Colonic mucosa (tissue), 4 donors: ENCODE data around the gene CFAP300. TPM values are rescaled to one million over a fixed set of nuclear protein-coding genes. Genes with fewer than 3 reads are reported as not detected.

Experiments
- DNase-seq: peaks from one replicate; pipeline ENCODE4 v3.0.0-alpha.2; 2020
- H3K27ac ChIP-seq: fragments of 200-600 bp; one replicate; pipeline ENCODE4 v1.8.0; 2021
- H3K27me3 ChIP-seq: fragments of 200-600 bp; one replicate; pipeline ENCODE4 v1.8.0; 2021
- H3K36me3 ChIP-seq: fragments of 200-600 bp; one replicate; pipeline ENCODE4 v1.8.0; 2021
- H3K4me1 ChIP-seq: fragments of 200-600 bp; one replicate; pipeline ENCODE4 v1.8.0; 2021; ENCODE audit warnings: mild to moderate bottlenecking
- H3K4me3 ChIP-seq: fragments of 200-600 bp; one replicate; pipeline ENCODE4 v1.8.0; 2021
- H3K9ac ChIP-seq, 2 donors: one replicate each; pipeline ENCODE4 v1.7.0; 2013; ENCODE audit warnings: control low read depth in 2 of 2, low read depth in 2 of 2, low read length in 2 of 2
- H3K9me3 ChIP-seq: fragments of 200-600 bp; one replicate; pipeline ENCODE4 v1.8.0; 2021
- CTCF ChIP-seq: fragments of 200-600 bp; IDR thresholded peaks from one replicate; pipeline ENCODE4 v1.8.0; 2022; ENCODE audit warnings: antibody characterized with exemption, mild to moderate bottlenecking
- intact Hi-C: fragments of 100-400 bp; cut with DNase I; formaldehyde crosslinking; loops from one replicate; pipeline ENCODE4 v1.14.1; 2022
- total RNA-seq, 2 donors: library from RNA; stranded (reverse); fragmentation: NEBNext Ultra II Directional in 1 of 2; extraction: Animal tissue kit (Norgen Biotek cat#: 25700) in 1 of 2; gene quantifications; one replicate each; pipeline ENCODE4 v1.2.1, GENCODE V29; 2021
- donor health status: healthy.
- donor health status: DM: no; HTN: no; CAD: no.
- donor health status: DM: no; HTN: no; CAD: no.

The CFAP300 gene
- total RNA-seq, 2 donors from 2014 or later, result 0.45 TPM; not detected in 1

GRCh38 chr11:102050927-102051575, 3.8 kb downstream of the CFAP300 start:
- DNase-seq, result no peak
- Histone ChIP-seq H3K27ac (no peak overlapping the region), H3K4me1 (no peaks in the 10 kb centered on the region), H3K36me3 (no peaks in the 10 kb centered on the region), H3K9ac (no peak overlapping the region), H3K4me3 (no peak overlapping the region), H3K27me3 (no peaks in the 10 kb centered on the region), H3K9me3 (no peaks in the 10 kb centered on the region)
- TF ChIP-seq CTCF, result no peak
- intact Hi-C loops, result no loop called here

DNA sequence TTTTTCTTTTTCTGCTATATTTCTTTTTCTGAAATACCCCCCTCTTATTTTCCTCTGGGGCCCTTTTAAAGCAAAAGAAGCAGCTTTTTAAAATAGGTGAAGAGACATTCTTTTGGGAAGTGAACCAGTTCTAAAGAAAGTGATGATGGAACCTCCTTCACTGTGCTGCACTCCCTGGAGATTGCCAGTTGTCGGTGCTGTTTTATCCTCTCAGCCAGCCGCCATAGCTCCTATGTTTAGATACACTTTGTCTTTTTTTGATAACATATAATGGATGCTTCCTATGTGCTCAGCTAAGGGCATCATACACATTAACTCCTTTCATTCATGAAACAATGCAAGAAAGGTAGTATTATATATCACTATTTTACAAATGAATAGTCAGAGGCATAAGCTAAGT, 14.0 kb downstream of the CFAP300 start:
- no peaks in the 10 kb centered on the region for H3K27me3 ChIP-seq
- H3K36me3 ChIP-seq, result no peaks in the 10 kb centered on the region
- no peaks in the 10 kb centered on the region for H3K4me1 ChIP-seq
- no peak for DNase-seq
- H3K9ac ChIP-seq, result no peak overlapping the region
- H3K4me3 ChIP-seq, result no peak overlapping the region
- intact Hi-C loops, result no loop called here
- H3K9me3 ChIP-seq, result no peaks in the 10 kb centered on the region
- H3K27ac ChIP-seq, result no peak overlapping the region
- no peak for TF ChIP-seq CTCF

- TF ChIP-seq CTCF, result no peak
Observed at GRCh38 chr11:102062106-102062505, 14.9 kb downstream of the CFAP300 start.

DNA sequence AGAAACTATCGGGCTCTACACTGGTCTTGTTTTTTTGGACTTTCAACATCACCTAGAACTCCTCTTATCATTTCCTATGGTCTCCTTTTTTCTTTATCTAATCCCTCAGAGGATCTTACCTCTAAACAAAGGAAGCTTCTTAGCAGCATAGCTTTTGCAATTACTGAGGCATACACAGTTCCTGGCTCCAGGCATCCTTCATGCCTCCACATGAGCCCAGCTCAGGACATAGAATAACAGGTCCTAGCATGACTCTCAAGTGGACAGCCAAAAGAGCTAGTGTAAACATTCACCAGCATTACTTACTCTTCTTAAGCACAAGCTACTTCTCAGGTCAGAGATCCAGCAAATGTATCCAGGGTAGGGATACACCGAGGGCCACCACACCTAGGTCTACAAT, 17.1 kb downstream of the CFAP300 start:
- Histone ChIP-seq H3K27me3 (no peaks in the 10 kb centered on the region), H3K9me3 (no peaks in the 10 kb centered on the region), H3K4me3 (no peak overlapping the region), H3K27ac (no peak overlapping the region), H3K4me1 (no peaks in the 10 kb centered on the region), H3K9ac (no peak overlapping the region), H3K36me3 (no peaks in the 10 kb centered on the region)
- no peak for DNase-seq
- TF ChIP-seq CTCF, result no peak
- intact Hi-C loops, result no loop called here

More at GRCh38 chr11:102062106-102062505, 14.9 kb downstream of the CFAP300 start:
- Histone ChIP-seq H3K36me3 (no peaks in the 10 kb centered on the region), H3K27me3 (no peaks in the 10 kb centered on the region), H3K4me1 (no peaks in the 10 kb centered on the region), H3K9ac (no peak overlapping the region), H3K27ac (no peak overlapping the region), H3K4me3 (no peak overlapping the region), H3K9me3 (no peaks in the 10 kb centered on the region)
- no peak for DNase-seq
- intact Hi-C loops, result no loop called here

GRCh38 chr11:102070766-102071165, 23.5 kb downstream of the CFAP300 start:
- Histone ChIP-seq H3K36me3 (no peaks in the 10 kb centered on the region), H3K9ac (no peak overlapping the region), H3K27me3 (no peaks in the 10 kb centered on the region), H3K4me1 (no peaks in the 10 kb centered on the region), H3K9me3 (no peaks in the 10 kb centered on the region), H3K27ac (no peak overlapping the region), H3K4me3 (no peak overlapping the region)
- intact Hi-C loops, result no loop called here
- DNase-seq, result no peak
- TF ChIP-seq CTCF, result no peak
